ENCODE data around the gene STXBP5.

The STXBP5 gene

DNA sequence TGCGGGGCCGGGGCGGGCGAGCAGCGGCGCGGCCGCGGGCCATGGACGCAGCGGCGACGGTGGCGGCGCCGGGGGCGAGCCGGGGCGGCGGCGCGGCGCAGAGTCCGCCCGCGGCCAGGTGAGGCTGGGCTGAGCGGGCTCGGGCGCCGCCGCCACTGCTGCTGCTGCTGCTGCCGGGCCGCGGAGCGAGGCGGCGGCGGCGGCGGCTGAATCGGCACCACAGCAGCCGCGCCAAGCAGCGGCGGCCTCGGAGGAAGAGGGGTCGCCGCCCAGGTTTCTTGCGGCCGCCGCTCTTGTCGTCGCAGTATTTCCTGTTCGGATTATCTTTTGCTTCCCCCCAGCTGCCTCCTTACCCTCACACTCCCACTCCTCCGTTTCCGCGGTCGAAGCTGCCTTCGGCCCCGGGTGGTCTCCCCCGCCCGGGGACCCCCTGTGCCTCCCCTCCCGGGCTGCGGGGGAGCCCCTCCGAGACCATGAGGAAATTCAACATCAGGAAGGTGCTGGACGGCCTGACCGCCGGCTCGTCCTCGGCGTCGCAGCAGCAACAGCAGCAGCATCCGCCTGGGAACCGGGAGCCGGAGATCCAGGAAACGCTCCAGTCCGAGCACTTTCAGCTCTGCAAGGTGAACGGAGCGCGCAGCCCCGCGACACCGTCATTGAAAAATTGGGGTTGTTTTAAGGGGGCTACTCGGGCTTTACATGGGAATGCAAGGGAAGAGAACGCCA, at the start of gene STXBP5:
Gene STXBP5 (plus strand): TSS at position 358 of the 726 bp plus-strand sequence. CDS start 116 bp downstream, at position 474.
- DNase-seq = peak in 2 of 3 donors; percentile 34 to 60

DNA sequence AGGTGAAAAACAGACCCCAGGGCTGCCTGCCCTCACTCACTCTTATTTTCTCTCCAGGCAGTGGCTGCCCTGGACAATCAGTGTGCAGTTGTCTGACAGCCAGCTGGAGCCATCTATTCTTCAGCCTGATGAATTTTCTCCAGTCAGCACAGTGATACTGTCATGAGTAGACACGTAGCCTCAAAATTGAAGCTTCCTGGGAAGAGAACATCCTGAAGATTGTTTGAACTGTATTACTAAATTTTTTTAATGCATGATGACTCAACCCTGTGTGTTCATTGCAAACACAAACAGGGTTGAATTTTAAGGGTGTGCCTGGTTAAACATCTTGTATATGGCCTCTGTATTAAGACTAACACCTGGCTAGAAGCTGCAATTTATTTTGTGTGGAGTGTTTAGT, 49.8 kb upstream of the STXBP5 start:
- DNase-seq = no peak

DNA sequence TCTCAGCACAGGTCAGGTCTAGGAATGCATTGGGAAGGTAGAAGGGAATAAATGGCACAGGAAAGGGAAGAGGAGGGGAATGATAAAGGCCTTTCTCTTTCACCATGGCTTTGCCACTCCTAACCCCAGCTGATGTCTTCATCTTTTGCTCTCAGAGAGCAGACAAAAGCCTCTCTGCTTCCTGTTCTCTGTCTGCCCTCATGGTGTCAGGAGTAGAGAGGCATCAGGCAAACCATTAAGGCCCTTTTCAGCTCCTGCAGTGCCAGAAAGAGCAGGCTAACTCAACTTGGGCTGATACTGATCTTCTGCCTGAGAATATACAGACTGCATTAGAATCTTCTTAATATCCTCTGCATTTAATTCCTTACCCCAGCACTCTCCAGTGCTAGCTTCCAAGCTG, 48.0 kb upstream of the STXBP5 start:
- DNase-seq = no peak

DNA sequence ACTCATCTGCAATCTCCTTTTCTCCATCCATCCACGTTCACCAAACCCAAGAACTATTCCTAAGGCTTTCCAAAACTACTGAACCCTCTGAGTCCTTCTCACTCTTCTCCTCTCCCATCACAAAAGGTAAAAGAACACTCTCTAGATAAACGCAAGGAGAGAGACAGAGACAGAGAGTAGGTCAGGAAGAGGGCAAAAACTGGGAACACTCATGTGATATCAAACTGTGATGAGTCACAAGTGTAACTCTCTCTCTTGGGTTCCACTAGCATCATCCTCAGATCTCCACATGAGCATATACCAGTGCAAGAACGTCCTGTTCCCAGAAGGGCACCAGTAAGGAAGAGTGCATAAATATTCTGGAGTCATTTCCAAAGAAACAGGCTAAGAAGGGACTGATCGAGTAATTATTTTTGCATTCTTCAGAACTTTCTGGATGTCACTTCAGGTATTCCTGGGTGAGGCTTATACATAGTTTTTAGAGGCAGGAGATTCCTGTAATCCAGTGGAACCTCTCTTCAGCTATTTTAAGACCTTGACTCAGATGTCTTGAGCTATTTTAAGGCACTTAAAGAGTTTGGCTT, 47.3 kb upstream of the STXBP5 start:
- no peak for DNase-seq

DNA sequence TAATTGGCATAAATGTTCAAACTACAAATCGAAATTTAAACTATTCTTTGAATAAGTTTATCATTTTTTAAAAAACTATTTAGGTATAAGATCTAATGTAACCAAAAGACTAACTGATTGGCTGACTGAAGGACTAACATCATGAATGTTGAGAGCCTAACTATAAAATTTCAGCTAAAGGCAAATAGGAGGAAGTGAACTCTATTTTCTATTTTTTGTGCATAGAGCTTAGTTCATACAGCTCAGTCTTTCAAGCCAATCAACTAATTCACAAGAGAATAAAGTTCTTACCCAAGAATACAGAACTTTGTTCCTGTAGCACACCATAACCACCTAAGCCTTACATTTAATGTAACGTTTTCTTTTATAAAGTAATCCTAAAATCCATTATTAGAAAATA, 46.3 kb upstream of the STXBP5 start:
- DNase-seq = no peak

DNA sequence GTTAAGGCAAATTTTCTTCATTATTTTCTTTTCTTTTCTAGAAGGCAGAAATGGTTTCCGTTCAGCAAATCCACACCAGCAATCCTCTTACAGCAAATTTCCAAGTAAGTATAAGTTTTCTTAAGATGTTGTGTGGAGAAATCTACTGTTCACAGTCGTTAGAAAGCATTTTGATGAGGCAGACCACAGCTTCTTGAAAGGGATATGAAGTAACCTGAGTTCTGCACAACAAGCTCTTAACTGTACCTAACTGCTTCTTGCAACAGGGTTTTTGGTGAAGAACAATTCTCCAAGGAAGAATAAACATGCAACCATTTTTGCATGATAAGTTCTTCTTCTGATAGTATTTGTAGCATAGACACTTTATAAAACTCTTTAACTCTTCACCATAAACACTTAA, 45.3 kb upstream of the STXBP5 start:
- no peak for DNase-seq

DNA sequence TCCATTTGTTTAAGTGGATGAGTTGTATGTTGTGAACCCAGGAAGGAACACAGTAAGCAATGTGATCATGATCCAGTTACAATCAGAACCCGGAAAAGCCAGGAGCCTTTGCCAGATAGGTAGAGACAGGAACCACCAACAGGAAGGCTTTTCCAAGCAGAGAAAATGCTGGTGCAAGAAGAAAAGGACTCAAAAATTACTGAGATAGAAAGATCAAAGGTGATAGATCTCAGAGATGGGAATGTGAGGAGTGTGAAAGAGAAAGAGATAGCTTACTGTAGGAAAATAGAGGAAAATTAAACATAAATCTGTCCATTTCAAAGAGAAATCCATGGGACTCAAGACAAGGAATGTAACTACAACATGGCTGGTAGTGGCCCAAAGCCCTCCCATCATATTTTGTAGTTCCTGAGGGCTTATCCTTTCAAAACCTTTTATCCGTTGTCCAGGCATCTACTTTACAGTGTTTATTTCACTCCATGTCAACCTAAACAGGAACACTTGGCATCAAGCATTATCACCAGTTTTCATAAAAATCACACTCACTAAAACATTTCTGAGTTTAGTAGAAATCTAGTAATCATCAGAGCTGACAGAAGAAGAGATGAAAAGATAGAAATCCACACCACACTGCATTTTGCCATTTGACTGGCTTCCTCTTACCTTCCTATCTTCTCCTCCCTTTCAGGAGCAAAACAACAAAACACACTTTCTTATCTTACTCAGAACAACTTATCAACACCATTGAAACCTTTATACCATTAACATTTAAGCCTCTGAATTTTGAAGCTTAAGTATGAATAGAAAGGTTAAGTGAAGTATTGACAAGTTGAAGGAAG, 44.5 kb upstream of the STXBP5 start:
- no peak for DNase-seq

DNA sequence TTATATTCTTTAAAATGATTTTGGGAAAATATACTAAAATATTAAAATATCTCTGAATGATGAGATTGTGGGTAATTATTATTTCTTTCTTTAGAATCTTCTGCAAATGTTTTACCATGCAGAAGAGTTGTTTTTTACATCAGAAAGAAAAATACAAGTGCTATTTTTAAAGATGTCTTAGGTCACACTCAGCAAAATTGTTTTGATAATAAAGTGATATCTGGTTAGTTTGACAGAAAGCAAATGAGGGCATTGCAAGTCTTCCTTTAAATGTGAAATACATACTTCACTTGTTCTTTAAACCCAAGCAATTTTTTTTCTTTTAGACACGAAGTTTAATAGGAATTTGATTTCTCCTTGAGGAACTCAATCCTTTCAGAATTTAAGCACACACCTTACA, 43.6 kb upstream of the STXBP5 start:
- DNase-seq = no peak

DNA sequence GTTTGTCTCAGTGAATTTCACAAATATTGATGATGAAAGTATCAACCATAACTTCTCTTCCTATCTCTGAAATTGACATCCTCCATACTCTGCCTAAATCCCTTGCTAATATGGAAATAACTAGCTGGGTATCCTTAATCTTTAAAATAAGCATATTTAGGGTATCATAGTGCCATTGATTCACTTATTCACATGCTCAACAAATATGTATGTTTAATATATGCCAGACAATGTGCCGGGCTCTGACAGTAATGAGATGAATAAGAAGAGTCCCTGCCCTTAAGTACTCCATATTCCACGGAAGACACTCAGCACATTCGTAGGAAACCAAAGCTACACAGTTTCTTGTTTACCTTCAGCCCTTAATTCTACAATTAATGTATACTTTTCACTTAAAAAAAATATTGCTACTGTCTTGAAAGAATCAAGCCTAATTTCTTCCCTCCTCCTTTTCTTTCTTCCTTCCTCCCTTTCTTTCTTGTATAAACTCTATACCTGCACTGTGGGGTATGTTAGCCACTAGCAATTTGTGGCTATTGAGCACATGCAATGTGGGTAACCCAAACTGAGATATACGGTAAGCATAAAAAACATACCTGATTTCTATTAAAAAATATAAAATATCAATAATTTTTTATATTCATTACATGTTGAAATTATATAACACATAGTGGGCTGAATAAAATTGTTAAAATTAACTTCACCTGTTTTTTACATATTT, 42.8 kb upstream of the STXBP5 start:
- DNase-seq = no peak

DNA sequence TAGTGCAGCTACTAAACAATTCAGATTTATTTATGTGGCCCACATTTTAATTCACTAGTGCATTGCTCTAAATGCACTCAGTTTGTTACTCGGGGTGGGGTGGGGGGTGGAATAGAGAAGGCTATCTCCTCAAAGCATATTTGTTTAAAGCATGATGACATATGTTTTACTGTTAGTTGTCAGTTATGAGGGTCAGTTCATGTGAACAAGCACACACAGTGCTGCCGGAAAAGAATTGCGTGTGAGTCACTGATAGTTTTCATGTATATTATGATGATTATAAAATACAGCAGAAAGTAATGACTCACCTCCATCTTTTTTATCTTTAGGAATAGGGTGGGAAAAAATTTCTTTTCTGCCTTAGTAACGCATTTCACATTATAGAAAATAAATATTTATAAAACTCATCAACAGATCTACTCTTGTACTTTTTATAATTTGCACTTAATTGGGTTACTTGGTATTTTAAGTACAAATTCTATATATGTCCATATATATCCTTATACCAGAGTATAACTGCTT, 42.2 kb upstream of the STXBP5 start:
- no peak for DNase-seq

DNA sequence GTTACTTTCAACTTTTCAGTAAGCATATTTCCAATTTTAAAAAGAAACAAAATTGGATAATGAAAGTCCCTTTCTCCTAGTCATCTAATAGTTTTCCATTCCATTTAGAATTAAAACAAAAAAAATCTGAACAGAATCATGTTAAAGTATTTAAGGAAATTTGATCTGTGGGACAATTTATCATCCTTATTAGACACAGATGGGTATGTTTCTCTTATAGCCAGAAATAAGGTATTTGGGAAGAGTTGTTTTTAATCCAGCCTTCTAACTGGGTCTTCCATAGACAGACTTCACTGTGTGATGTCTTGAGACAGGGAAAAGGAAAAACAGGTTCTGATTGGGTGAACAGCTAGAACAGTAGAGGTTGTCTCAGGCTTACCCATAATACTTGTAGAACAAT, 39.5 kb upstream of the STXBP5 start:
- DNase-seq = no peak

DNA sequence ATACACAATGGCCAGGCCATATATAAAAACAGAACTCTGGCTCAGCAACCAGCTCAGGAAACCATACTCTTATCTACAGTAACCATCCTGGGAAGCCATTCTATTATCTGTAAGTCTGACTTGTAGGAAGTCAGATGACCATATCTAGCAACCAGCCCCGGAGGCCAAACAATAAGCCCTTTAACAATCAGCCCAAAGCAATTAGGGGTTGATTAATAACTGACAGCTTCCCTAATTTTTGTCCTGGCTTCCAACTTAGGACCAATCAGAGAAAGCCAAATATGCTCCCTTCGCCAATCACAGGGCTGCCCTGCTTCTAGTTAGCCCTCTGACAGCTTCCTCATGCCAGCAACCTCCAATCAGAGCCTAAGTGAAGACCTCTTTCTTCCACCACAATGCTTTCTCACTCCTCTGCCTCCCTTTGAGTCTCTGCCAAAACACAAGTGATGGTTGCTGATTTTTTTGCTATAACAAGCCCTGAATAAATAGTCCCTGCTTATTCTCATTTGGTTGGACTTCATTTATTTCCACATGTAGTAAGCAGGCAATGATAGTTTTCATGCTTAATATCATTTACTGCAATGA, 37.8 kb upstream of the STXBP5 start:
- DNase-seq = no peak

DNA sequence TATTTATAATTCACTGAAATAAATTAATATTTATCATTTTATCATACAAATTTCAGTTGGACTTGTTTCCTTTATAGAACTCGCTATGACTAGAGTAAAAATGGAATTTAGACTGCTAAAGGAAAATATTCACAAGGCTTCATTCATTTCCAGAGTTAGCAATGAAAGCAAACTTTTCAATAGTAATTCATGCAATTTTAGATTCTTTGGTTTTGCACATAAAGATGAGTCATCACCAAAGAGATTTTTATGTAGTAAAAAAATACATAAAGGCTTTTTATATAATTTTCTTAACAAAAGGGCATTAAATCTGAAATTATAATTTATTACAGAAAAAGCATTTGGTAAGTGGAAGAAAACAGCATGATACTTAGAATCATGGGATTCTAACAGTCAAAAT, 37.2 kb upstream of the STXBP5 start:
- no peak for DNase-seq

DNA sequence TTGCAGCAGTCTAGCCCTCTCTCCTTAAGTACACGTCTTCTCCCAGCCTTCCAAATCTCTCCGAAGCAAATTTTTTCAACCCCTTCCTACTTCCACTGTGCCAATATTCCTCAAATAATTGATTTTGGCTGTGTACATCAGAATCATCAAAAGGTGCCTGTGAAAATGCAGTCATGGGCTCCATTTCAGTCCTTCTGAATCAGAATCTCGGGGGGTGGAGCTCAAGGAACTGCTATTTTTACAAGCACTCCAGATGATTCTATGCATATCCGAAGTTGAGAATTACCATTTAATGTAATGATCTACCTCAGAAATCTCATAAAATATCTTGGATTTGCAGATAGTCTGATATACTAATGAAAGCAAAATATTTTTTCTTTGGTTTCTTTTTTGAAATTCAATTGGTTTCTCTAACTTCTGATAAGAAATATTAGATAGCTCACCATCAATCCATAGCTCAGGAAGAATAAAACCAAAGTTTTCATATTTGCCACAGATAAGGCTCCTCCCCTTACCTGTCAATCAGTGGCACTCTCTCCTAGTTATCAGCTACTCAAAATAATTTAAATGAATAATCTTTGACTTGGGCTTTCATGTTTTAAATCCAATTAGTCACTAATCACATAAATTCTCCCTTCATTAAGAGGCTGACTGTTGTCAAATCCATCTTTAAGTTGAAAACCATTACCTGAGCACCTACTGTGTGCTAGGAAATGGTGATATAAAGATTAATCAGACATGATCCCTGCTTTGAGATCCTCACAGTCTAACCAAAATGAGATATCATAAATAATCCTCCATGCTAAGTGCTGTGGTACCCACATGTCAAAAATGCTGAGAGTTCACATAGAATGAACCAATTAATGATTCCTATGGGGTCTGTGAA, 36.4 kb upstream of the STXBP5 start:
- no peak for DNase-seq

DNA sequence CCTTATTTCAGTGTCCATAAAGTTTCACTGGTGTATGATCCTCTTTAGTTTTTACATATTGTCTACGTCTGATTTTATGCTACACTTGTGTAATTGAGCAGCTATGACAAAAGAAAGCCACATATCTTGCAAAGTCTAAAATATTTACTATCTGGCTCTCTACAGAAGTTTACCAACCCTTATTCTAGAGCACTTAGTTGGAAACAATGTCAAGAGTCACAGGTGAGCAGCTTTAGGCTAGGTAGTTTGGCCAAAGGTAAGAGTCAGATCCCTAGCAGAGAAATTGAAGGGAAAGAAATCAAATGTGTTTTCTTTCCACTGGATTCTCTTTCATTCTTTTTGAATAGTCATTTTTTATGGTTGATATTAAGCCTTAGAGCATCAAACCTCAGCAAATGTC, 34.7 kb upstream of the STXBP5 start:
- no peak for DNase-seq

DNA sequence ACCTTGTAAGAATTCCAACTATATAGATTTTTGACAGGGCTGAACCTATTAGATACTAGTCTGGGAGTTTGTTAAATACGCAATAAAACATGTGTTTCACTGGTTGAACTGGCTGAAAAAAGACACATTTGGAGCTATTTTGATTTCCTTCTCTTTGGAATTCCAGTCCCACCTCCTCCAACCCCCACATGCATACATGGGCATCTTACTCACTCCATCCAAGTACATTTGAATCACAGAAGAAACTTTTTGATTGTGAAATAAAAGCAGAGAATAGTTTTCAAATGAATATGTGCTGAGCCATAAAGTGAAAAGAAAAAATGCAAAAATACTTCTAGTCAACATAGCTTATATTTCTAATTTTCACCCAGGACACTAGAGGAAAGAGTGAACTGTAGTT, 33.9 kb upstream of the STXBP5 start:
- no peak for DNase-seq

DNA sequence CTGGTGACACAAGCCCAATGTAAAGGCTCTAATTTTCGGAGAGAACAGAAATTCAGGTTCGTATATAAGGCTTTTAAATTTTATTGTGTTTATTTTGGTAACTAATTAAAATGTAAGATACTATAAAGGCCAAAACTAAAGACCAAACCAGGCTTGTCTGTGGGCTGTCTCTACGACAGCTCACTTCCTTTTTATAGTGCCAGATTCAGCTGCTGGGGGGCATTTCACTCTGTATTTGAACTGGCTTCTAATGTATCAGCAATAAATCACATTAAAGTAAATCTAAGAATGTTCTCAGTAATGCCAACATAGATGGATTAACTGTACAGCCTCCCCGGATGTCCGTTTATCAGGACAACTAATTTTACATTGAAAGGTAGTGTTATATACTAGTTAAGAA, 31.1 kb upstream of the STXBP5 start:
- DNase-seq = no peak

DNA sequence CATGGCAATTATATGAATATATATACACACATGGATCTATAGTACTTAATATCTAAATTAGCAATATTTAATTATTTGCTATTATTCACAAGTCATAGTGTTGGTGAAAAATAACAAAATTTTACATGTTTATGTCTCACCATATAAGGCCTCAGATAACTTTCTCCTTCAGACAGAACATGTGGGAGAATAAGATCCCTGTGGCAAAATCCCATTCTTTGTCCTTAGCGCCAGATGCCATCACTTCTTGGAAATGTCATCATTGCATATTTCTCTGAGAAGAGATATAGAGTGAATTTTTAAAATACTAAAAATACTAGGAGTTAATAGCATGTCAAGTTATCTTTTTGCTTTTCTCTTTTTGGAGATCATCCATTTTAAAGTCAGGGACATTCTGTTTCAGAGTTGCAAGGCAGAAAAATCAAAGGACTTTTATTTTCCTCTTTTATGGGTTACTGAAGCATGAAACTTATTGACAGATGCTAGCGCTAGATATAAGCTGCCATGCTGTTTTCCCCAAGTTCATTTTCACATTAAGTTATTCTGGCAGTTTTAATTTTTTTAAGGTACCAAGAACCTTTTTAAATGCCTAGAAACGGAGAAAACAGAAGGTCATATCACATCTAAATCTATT, 30.4 kb upstream of the STXBP5 start:
- no peak for DNase-seq

DNA sequence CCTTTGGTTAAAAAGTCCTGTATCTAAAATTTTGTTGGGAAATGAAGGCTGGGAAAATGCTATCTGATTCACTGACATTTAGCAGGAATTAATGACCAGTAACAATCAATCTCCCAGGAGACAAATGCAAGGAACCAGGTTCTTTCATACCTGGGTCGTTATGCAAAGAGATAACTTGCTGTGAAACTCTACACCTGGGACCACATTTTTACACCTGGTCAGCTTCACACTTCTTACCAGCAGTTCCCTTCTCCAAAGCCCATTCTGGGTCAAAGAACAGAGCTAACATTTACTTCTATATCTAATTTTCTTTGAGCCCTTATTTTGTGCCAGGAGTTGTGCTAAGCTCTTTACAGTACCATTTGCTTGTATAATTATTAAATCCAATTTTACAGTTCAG, 27.4 kb upstream of the STXBP5 start:
- no peak for DNase-seq

DNA sequence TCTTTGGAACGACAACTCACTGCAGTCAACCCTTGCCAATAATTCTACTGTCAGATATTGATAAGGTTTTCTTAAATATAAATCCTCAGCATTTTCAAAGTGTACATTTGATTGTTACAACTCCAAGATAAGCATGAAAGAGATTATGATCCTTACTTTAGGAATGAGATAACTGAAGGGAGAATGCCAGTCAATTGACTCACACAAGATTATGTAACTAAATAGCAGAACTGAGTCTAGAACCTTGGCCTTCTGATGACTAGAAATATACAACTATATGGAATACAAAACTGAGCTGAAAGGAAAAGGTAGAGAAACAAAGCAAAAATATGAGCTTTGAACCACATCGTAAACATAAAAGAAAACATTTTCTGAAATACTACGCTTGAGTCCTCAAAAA, 26.9 kb upstream of the STXBP5 start:
- no peak for DNase-seq

DNA sequence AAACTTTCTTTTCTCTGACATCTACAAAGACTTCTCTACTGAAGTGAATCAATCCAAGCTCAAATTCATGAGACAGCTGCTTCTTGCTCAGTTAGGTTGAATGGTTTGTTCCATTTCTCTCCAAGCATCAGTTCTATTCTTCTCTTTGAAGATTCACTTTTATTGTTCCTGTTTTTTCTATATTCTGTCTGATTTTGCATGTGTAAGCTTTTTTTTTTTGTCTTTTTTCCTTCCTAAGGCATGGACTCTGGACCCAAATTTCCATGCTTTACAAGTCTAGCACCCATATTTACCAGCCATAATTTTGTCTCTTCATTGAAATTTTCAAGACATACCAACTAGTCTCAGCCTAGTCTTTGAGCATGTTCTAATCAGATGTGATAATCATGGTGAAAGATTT, 25.9 kb upstream of the STXBP5 start:
- DNase-seq = no peak

All from suppressor macrophage treated with lipopolysaccharide for 1 hour (primary cell).